ENCODE results near the gene ARHGDIG. TPM values are rescaled to one million over a fixed set of nuclear protein-coding genes. Genes with fewer than 3 reads are reported as not detected.

The ARHGDIG gene
- total RNA-seq, 2 donors from 2014 or later, result 5.9 to 6.8 TPM

- DNase-seq (ENCODE audit: low spot score), result no peak
- no peak for TF ChIP-seq CTCF (IDR thresholded peaks at IDR 0.05)
- Histone ChIP-seq H3K27ac (no peak overlapping the region), H3K27me3 (no peaks in the 10 kb centered on the region), H3K9me3 (no peaks in the 10 kb centered on the region), H3K36me3 (peaks cover 33% of the 10 kb centered on the region), H3K4me3 (no peak overlapping the region), H3K4me1 (no peaks in the 10 kb centered on the region)
Measured at GRCh38 chr16:287298-287811, 7.0 kb downstream of the ARHGDIG start.

- Histone ChIP-seq H3K36me3 (peaks cover 38% of the 10 kb centered on the region), H3K27me3 (no peaks in the 10 kb centered on the region), H3K4me1 (no peaks in the 10 kb centered on the region), H3K9me3 (no peaks in the 10 kb centered on the region), H3K27ac (no peak overlapping the region), H3K4me3 (no peak overlapping the region)
- no peak for DNase-seq (ENCODE audit: low spot score)
- TF ChIP-seq CTCF (IDR thresholded peaks at IDR 0.05), result no peak
Measured at GRCh38 chr16:287981-288920, 7.9 kb downstream of the ARHGDIG start.

GRCh38 chr16:289395-289997, 9.1 kb downstream of the ARHGDIG start:
- H3K4me1 ChIP-seq, result no peaks in the 10 kb centered on the region
- H3K27ac ChIP-seq, result no peak overlapping the region
- H3K4me3 ChIP-seq, result no peak overlapping the region
- H3K27me3 ChIP-seq, result no peaks in the 10 kb centered on the region
- TF ChIP-seq CTCF (IDR thresholded peaks at IDR 0.05), result no peak
- no peak for DNase-seq (ENCODE audit: low spot score)
- H3K9me3 ChIP-seq, result no peaks in the 10 kb centered on the region
- H3K36me3 ChIP-seq, result peaks cover 38% of the 10 kb centered on the region

- peaks cover 38% of the 10 kb centered on the region for H3K36me3 ChIP-seq
Measured at GRCh38 chr16:290015-290680, 9.8 kb downstream of the ARHGDIG start.

More at GRCh38 chr16:290015-290680, 9.8 kb downstream of the ARHGDIG start:
- Histone ChIP-seq H3K9me3 (no peaks in the 10 kb centered on the region), H3K27ac (no peak overlapping the region), H3K4me3 (no peak overlapping the region), H3K27me3 (no peaks in the 10 kb centered on the region), H3K4me1 (no peaks in the 10 kb centered on the region)
- no peak for TF ChIP-seq CTCF (IDR thresholded peaks at IDR 0.05)
- no peak for DNase-seq (ENCODE audit: low spot score)

All from right atrium auricular region (tissue), 2 donors.